LNCaP clone FGC (cell line): ENCODE data around the gene CRTC3.
"Not testable (repeated sequence)": the region's sequence is repeated elsewhere in the genome, so short reads cannot be mapped to it uniquely, and the experiment has no call there.

Experiments
- DNase-seq: peaks from one replicate; pipeline ENCODE4 v3.0.0-alpha.2; 2011; ENCODE audit warnings: low read depth
- H3K4me3 ChIP-seq: 2 replicates; pipeline ENCODE4 v1.5.1; 2011; ENCODE audit warnings: mild to moderate bottlenecking, low read depth, low read length, control low read depth
- CTCF ChIP-seq: IDR thresholded peaks from 2 replicates; pipeline ENCODE4 v1.5.1; 2012; ENCODE audit warnings: mild to moderate bottlenecking; ENCODE audit not compliant: control insufficient read depth, insufficient read depth; ENCODE audit errors: extremely low read depth

CRTC3 gene

DNA sequence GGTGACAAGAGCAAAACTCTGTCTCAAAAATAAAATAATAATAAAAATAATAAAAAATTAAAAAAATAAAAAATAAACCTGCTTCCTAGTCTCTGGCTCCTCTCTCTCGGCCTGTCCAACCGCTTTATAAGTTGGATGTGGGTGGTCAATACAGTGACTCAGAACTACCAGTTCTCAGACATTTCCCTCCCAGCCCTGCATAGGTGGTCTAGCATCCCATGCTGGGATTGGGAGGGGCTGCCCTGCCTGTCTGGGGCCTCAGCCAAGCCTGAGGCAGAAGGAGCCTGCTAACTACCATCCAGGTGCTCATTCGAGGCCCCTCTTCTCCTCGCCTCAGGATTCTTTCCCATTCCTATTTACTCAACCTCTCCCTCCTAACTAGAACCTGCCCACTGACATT lies 154.2 kb downstream of the CRTC3 start:
- no peak for TF ChIP-seq CTCF
- no peak for DNase-seq
- no peak overlapping the region for H3K4me3 ChIP-seq

GRCh38 chr15:90684281-90684680 lies 154.6 kb downstream of the CRTC3 start:
- no peak for DNase-seq
- no peak overlapping the region for H3K4me3 ChIP-seq
- TF ChIP-seq CTCF, result no peak

- DNase-seq, result no peak
- H3K4me3 ChIP-seq, result no peak overlapping the region
- TF ChIP-seq CTCF, result no peak
Measured at GRCh38 chr15:90685591-90686434, 156.1 kb downstream of the CRTC3 start.

DNA sequence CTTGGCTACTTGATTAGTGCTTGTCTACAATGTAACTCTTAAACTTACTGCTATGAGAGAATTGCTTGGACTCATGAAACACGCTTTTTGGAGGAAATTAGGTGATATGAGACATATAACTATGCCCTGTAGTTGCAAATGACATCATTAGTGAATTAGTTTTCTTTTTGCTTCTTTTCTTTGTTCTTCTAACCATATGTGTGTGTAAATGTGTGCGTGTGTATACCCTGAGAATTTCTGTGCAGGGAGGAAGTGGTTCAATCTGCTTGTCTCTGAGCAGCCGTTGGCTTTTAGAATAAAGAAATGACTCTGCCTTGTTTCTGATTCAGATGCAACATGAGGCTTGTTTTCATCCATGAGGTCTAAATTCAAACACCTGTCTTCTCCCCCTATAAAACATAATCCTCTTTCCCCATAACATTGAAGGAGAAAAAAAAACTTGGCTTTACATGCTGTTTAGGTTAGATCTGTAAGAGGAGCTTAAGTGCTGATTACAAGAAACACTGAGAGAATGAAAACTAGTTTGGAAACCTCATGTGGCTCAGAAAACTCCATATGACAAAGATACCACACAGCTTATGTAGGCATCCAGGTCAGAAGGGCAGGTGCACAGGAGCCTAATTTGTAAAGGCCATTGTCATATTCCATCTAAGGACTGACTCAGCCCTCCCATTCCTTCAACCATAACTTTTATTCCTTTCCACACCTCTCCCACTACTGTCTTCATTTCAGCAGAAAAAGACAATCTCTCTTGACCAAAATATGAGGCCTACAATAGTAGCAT lies 156.9 kb downstream of the CRTC3 start:
- H3K4me3 ChIP-seq, result no peak overlapping the region
- no peak for DNase-seq
- TF ChIP-seq CTCF, result no peak

- DNase-seq, H3K4me3 ChIP-seq: not testable (repeated sequence)
Measured at GRCh38 chr15:90689326-90689961, 159.7 kb downstream of the CRTC3 start.

- no peak for TF ChIP-seq CTCF
- DNase-seq, result peak; percentile 7
- no peak overlapping the region for H3K4me3 ChIP-seq
Measured at GRCh38 chr15:90690585-90690984, 160.9 kb downstream of the CRTC3 start.

DNA sequence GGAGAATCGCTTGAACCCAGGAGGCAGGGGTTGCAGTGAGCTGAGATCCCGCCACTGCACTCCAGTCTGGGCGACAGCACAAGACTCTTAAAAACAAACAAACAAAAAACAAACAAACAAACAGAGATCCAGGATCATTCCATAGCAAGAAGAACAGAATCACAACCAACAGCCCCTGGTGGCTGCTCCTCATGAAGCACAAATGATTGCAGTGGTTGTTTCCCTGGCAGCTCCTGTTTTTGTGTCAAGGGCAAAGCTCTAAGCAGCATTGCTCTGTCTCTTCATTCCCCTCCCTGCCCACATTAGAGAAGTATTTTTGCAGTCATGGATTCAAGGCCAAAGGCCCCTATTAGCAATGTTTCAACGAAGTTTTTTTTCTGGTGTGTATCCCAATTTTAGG lies 161.6 kb downstream of the CRTC3 start:
- H3K4me3 ChIP-seq, result no peak overlapping the region
- no peak for DNase-seq
- no peak for TF ChIP-seq CTCF
